GM23338 (cell line): ENCODE results near the gene GADD45A. TPM values are rescaled to one million over a fixed set of nuclear protein-coding genes. Genes with fewer than 3 reads are reported as not detected.

Experiments used
- ETS1 ChIP-seq: IDR thresholded peaks from 2 replicates; pipeline ENCODE4 v1.6.1; 2016; ENCODE audit warnings: antibody characterized with exemption
- EZH2 ChIP-seq: fragments of 200-600 bp; sonication (generic); IDR thresholded peaks from one replicate; pipeline ENCODE4 v1.8.0; 2017; ENCODE audit warnings: antibody characterized with exemption, mild to moderate bottlenecking, low read depth; ENCODE audit not compliant: unreplicated experiment
- EZH2phosphoT487 ChIP-seq: fragments of 200-600 bp; sonication (generic); IDR thresholded peaks from one replicate; pipeline ENCODE4 v1.8.1; 2018; ENCODE audit warnings: antibody characterized with exemption; ENCODE audit not compliant: unreplicated experiment
- REST ChIP-seq: IDR thresholded peaks from one replicate; pipeline ENCODE4 v1.6.1; 2018; ENCODE audit warnings: antibody characterized with exemption; ENCODE audit not compliant: unreplicated experiment
- ZNF331 ChIP-seq: fragments of 250-450 bp; sonication (Bioruptor Pico); IDR thresholded peaks from 2 replicates; pipeline ENCODE4 v1.5.0; 2020; ENCODE audit warnings: low read depth, mild to moderate bottlenecking, moderate library complexity
- polyA plus RNA-seq: library from polyadenylated mRNA; unstranded; fragments of >200 nt; fragmentation: Nextera tagmentation; extraction: Ambion mirVana; gene quantifications from 2 replicates; pipeline ENCODE4 v1.2.1, GENCODE V29; 2016
- total RNA-seq: library from RNA; depleted of rRNA; stranded (reverse); fragments of >200 nt; shearing (Covaris generic); gene quantifications from 2 replicates; pipeline ENCODE4 v1.2.3, GENCODE V29; 2014
- TF ChIP-seq, protein P1 (sequence below): fragments of 250-450 bp; sonication (Bioruptor Pico); IDR thresholded peaks from 2 replicates; pipeline ENCODE4 v1.5.0; 2020; ENCODE audit warnings: mild to moderate bottlenecking, moderate library complexity

The GADD45A gene
- total and polyA plus RNA-seq, 2 experiments from 2014 or later, result 25.9 to 39.5 TPM

DNA sequence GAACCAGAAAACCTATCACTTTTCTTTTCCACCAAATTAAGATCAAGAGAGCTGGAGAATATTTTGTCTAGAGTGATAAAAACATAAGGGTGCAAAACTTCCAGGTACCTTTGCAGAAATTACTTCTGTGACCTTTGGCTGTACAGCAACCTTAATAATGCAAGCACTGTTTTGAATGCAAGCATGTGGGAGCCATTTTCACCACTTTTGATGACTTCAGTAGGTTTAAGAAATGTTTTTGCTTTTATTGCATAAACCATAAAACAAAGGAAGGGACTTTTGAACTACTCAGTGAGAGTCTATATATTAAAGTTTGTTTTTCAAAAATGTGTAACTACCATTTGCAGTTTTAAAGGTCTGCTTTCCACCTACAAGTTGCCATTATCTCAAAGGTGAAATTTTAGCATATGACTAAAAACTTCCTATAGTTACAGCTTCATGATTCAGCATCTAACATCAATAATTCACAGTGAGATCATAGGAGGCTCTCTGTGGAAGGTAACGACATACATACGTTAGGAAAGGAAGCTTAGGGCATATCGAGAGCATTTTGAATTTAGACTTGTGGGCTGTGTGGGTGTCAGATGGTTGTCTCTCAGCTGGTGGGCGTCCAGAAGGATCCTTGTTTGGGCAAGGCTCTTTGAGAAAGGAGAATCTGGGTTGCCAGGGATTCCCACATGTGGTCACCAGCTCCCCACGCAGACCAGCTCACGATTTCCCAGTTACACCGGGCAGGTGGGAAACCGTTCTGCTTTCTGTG, 1.1 kb upstream of the GADD45A start (continued):
- TF ChIP-seq, protein P1, sequence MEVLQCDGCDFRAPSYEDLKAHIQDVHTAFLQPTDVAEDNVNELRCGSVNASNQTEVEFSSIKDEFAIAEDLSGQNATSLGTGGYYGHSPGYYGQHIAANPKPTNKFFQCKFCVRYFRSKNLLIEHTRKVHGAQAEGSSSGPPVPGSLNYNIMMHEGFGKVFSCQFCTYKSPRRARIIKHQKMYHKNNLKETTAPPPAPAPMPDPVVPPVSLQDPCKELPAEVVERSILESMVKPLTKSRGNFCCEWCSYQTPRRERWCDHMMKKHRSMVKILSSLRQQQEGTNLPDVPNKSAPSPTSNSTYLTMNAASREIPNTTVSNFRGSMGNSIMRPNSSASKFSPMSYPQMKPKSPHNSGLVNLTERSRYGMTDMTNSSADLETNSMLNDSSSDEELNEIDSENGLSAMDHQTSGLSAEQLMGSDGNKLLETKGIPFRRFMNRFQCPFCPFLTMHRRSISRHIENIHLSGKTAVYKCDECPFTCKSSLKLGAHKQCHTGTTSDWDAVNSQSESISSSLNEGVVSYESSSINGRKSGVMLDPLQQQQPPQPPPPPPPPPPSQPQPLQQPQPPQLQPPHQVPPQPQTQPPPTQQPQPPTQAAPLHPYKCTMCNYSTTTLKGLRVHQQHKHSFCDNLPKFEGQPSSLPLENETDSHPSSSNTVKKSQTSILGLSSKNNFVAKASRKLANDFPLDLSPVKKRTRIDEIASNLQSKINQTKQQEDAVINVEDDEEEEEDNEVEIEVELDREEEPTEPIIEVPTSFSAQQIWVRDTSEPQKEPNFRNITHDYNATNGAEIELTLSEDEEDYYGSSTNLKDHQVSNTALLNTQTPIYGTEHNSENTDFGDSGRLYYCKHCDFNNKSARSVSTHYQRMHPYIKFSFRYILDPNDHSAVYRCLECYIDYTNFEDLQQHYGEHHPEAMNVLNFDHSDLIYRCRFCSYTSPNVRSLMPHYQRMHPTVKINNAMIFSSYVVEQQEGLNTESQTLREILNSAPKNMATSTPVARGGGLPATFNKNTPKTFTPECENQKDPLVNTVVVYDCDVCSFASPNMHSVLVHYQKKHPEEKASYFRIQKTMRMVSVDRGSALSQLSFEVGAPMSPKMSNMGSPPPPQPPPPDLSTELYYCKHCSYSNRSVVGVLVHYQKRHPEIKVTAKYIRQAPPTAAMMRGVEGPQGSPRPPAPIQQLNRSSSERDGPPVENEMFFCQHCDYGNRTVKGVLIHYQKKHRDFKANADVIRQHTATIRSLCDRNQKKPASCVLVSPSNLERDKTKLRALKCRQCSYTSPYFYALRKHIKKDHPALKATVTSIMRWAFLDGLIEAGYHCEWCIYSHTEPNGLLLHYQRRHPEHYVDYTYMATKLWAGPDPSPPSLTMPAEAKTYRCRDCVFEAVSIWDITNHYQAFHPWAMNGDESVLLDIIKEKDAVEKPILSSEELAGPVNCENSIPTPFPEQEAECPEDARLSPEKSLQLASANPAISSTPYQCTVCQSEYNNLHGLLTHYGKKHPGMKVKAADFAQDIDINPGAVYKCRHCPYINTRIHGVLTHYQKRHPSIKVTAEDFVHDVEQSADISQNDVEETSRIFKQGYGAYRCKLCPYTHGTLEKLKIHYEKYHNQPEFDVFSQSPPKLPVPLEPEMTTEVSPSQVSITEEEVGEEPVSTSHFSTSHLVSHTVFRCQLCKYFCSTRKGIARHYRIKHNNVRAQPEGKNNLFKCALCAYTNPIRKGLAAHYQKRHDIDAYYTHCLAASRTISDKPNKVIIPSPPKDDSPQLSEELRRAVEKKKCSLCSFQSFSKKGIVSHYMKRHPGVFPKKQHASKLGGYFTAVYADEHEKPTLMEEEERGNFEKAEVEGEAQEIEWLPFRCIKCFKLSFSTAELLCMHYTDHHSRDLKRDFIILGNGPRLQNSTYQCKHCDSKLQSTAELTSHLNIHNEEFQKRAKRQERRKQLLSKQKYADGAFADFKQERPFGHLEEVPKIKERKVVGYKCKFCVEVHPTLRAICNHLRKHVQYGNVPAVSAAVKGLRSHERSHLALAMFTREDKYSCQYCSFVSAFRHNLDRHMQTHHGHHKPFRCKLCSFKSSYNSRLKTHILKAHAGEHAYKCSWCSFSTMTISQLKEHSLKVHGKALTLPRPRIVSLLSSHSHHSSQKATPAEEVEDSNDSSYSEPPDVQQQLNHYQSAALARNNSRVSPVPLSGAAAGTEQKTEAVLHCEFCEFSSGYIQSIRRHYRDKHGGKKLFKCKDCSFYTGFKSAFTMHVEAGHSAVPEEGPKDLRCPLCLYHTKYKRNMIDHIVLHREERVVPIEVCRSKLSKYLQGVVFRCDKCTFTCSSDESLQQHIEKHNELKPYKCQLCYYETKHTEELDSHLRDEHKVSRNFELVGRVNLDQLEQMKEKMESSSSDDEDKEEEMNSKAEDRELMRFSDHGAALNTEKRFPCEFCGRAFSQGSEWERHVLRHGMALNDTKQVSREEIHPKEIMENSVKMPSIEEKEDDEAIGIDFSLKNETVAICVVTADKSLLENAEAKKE, result no peak
- TF ChIP-seq EZH2 (no peak), EZH2phosphoT487 (no peak), REST (no peak), ETS1 (no peak), ZNF331 (CRISPR knock-in tag) (no peak)
